Placental pericyte (primary cell): Measurements from ENCODE around the gene ATP5PD. TPM values are rescaled to one million over a fixed set of nuclear protein-coding genes. Genes with fewer than 3 reads are reported as not detected.

Source experiments
- small RNA-seq: library from RNA; depleted of rRNA; stranded (forward); fragments of <200 nt; gene quantifications from one replicate; pipeline ENCODE3, GENCODE V24; 2012; ENCODE audit warnings: low replicate concordance
- total RNA-seq: library from RNA; depleted of rRNA; stranded (reverse); fragments of >200 nt; gene quantifications from 2 replicates; pipeline ENCODE4 v1.2.3, GENCODE V29; 2012

ATP5PD gene
- total RNA-seq, result 163 and 256 TPM in 2 replicates

DNA sequence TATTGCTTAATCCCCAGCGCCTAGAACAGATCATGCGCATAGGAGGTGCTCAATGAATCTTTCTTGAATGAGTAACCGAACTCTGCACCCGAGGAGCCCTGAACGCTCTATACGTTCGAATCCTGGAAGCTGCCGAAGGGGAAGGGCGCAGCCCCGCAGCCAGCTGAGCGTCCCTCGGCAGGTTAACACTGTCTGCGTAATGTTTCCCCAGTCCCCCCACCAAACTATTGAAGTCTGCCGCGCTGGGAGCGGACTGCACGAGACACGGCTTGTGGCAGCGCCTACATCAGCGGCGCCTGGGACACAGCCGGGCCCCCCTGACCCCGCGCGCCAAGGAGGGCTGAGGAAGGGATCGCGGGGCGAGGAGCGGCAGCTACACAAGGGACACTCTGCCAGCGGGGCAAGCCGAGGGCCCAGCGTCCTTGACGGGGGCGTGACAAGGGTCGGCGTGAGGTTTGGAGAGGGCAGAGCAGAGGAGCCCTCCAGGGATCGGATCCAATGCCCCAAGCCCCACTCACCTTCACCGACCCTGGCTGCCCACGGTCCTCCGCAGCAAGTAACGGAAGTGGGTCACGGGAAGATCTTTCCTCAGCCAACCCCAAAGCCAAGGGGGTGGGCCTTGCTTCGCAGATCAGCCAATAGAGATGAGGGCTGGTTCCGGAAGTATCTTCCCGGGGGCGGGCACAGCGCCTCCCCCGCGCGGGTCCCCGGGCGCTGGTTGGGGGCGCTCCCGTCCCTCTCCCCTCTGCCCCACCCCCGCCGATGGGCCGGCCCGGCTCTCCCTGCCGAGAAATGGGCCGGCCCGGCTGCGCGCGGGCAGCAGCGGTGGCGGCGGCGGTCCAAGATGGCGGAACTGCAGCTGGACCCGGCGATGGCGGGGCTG lies at the start of gene ATP5PD, which contains the start of gene KCTD2:
Gene ATP5PD (minus strand): TSS at position 563 of the 883 bp plus-strand sequence. CDS start 4,319 bp downstream, outside the sequence.
Gene KCTD2 (plus strand): TSS at position 819 of the 883 bp plus-strand sequence. CDS start 26 bp downstream, at position 845.

GRCh38 chr17:75087558-75088453 lies 41.0 kb upstream of the ATP5PD start, which contains the start of gene SLC16A5:
TSS of gene SLC16A5 (plus strand) at chr17:75087954. CDS start at chr17:75093637, 5,683 bp downstream.

DNA sequence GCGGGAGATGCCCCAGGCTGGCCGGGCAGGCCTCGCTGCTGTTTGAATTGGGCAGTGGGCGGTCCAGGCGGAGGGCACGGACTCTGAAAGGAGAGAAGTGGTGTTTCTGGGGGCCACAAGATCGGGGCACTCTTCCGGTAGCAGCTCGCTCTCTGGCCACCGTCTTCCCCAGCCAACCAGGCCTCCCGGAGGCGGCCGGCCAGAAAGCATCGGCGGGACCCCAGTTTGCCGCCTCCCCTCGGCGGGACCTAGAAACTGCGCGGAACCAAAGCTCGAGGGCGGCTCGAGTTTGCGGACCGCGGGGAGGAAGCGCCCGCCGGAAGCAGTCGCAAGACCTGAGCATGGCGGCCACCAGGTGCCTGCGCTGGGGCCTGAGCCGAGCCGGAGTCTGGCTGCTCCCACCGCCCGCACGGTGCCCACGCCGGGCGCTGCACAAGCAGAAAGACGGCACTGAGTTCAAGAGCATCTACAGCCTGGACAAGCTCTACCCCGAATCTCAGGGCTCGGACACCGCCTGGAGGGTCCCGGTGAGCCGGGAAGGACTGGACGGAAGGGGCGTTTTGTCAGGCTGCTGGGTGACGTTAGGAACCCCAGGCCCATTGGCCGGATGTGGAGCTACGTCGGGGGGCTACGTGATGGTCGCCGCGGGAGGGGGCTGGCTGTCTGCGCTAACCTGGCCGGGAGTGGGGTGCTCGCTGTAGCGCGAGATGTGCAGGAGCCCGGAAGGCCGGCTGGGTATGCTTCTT lies 34.2 kb downstream of the ATP5PD start, which contains the start of gene MRPL58:
Gene MRPL58 (plus strand): TSS at position 325 of the 746 bp plus-strand sequence. CDS start 17 bp downstream, at position 342.

Small RNA genes lying within 50 kb of the gene (small RNA-seq; reads per million reads assigned to genes)
- gene AC111186.1, result not detected
- not detected for gene RF00019
- not detected for gene RN7SL573P
- gene RNU6-362P, result not detected

Other genes starting within 250 kb of the ATP5PD start
- gene GRIN2C, start 187.1 kb downstream of the ATP5PD start, total RNA-seq, result 0.22 TPM in 1 of 2 replicates, not detected in the other
- 26.3 and 41.6 TPM in 2 replicates for gene FDXR, start 174.0 kb downstream of the ATP5PD start, total RNA-seq
- not detected in 2 replicates for gene FADS6, start 153.3 kb downstream of the ATP5PD start, total RNA-seq
- gene USH1G, start 123.7 kb downstream of the ATP5PD start, total RNA-seq, result not detected in 2 replicates
- not detected in 2 replicates for gene OTOP2, start 122.7 kb downstream of the ATP5PD start, total RNA-seq
- gene OTOP3, start 111.1 kb downstream of the ATP5PD start, total RNA-seq, result not detected in 2 replicates
- 4.7 and 4.8 TPM in 2 replicates for gene HID1, start 74.2 kb downstream of the ATP5PD start, total RNA-seq
- gene CDR2L, start 59.3 kb downstream of the ATP5PD start, total RNA-seq, result 13.3 and 44.7 TPM in 2 replicates
- gene MRPL58, start 34.3 kb downstream of the ATP5PD start, total RNA-seq, result 31.5 and 40.9 TPM in 2 replicates
- gene KCTD2, start 256 bp upstream of the ATP5PD start, total RNA-seq, result 17.9 and 18.2 TPM in 2 replicates
- 8.2 and 19.3 TPM in 2 replicates for gene SLC16A5, start 41.0 kb upstream of the ATP5PD start, total RNA-seq
- 3.0 and 3.7 TPM in 2 replicates for gene ARMC7, start 63.0 kb upstream of the ATP5PD start, total RNA-seq
- 67.0 and 87.0 TPM in 2 replicates for gene NT5C, start 84.8 kb upstream of the ATP5PD start, total RNA-seq
- 48.4 and 187 TPM in 2 replicates for gene JPT1, start 107.5 kb upstream of the ATP5PD start, total RNA-seq
- gene SUMO2, start 136.0 kb upstream of the ATP5PD start, total RNA-seq, result 66.3 and 95.6 TPM in 2 replicates
- 16.6 and 55.3 TPM in 2 replicates for gene NUP85, start 158.7 kb upstream of the ATP5PD start, total RNA-seq
- 19.7 and 23.0 TPM in 2 replicates for gene GGA3, start 214.6 kb upstream of the ATP5PD start, total RNA-seq
- gene MRPS7, start 214.9 kb upstream of the ATP5PD start, total RNA-seq, result 61.8 and 70.5 TPM in 2 replicates
- 5.6 and 9.2 TPM in 2 replicates for gene MIF4GD, start 224.3 kb upstream of the ATP5PD start, total RNA-seq
- 4.4 and 10.2 TPM in 2 replicates for gene SLC25A19, start 242.5 kb upstream of the ATP5PD start, total RNA-seq